RWPE1 (cell line): Measurements from ENCODE around the gene HAUS8.
A peak's percentile ranks its signal among the peaks of the same experiment; 100 is the strongest.

Experiments used
- CTCF ChIA-PET: fragments of 350-600 bp; sonication (Branson Sonifier 250); formaldehyde crosslinking; extraction: SDS; loops from one replicate; lab custom pipeline; 2021; lab: Yijun Ruan, JAX
- POLR2A ChIA-PET: fragments of 400-600 bp; formaldehyde crosslinking; extraction: SDS; loops from one replicate; lab custom pipeline; 2020; ENCODE audit warnings: antibody characterized with exemption; ENCODE audit not compliant: low non-redundant PET; lab: Yijun Ruan, JAX
- DNase-seq: peaks from one replicate; pipeline ENCODE4 v3.0.0; 2012; ENCODE audit warnings: low spot score
- H3K27ac ChIP-seq: fragments of 450-650 bp; 2 replicates; pipeline ENCODE4 v1.5.1; 2017
- CTCF ChIP-seq: fragments of 450-650 bp; conservative IDR thresholded peaks from 2 replicates; pipeline ENCODE4 v1.5.1; 2017; ENCODE audit warnings: low read depth, mild to moderate bottlenecking

Gene HAUS8

GRCh38 chr19:17081672-17082630, 6.7 kb upstream of the HAUS8 start:
- ChIA-PET POLR2A (no interaction called here), CTCF (interaction anchor here (0.6 to 0.7 kb wide), 2 partner anchors 144 to 177 kb away, joined by 3 to 4 read pairs; no protein-coding TSS in a partner anchor)
- H3K27ac ChIP-seq, result peak overlapping the region; percentile 95
- no peak for DNase-seq
- TF ChIP-seq CTCF, result no peak

DNA sequence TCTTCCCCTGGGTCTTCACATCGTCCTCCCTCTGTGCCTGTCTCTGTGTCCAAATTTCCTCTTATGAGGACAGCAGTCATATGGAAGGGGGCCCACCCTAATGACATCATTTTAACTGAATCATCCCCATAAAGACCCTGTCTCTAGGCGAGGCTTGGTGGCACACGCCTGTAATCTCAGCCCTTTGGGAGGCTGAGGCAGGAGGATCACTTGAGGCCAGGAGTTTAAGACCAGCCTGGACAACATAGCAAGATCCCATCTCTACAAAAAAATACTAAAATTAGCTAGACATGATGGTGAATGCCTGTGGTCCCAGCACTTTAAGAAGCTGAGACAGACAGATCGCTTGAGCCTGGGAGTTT, 5.2 kb upstream of the HAUS8 start:
- H3K27ac ChIP-seq, result peak overlapping the region; percentile 95
- ChIA-PET POLR2A (no interaction called here), CTCF (interaction anchor here (0.7 kb wide), 1 partner anchor 16 kb away, joined by 3 read pairs; no protein-coding TSS in a partner anchor)
- 0 out of 2 replicates have a peak, but pooled peaks have one; percentile 39 for TF ChIP-seq CTCF
- no peak for DNase-seq

- CTCF ChIA-PET, result interaction anchor here (0.7 to 1.3 kb wide), 3 partner anchors 17 to 156 kb away, joined by 3 to 4 read pairs (median 3); no protein-coding TSS in a partner anchor
- peak; percentile 82 for TF ChIP-seq CTCF
- POLR2A ChIA-PET, result no interaction called here
- DNase-seq, result peak; percentile 96
- peak overlapping the region; percentile 95 for H3K27ac ChIP-seq
Measured at GRCh38 chr19:17079710-17080439, 4.6 kb upstream of the HAUS8 start.

- H3K27ac ChIP-seq, result peak overlapping the region; percentile 95
- ChIA-PET POLR2A (no interaction called here), CTCF (interaction anchor here (0.7 to 1.3 kb wide), 2 partner anchors 108 to 156 kb away, joined by 3 to 4 read pairs; no protein-coding TSS in a partner anchor)
- TF ChIP-seq CTCF, result no peak
- no peak for DNase-seq
Measured at GRCh38 chr19:17078920-17079709, 3.9 kb upstream of the HAUS8 start.

- peak overlapping the region; percentile 95 for H3K27ac ChIP-seq
- no peak for DNase-seq
- ChIA-PET CTCF (no interaction called here), POLR2A (no interaction called here)
- no peak for TF ChIP-seq CTCF
Measured at GRCh38 chr19:17078036-17078919, 3.0 kb upstream of the HAUS8 start.
